H1 (cell line): ENCODE measurements around the gene DHX9. TPM values are rescaled to one million over a fixed set of nuclear protein-coding genes. Genes with fewer than 3 reads are reported as not detected.

ENCODE experiments used
- CTCF ChIA-PET: fragments of 300-600 bp; sonication (Branson Sonifier 250); formaldehyde crosslinking; loops from one replicate; lab custom pipeline; 2021; ENCODE audit not compliant: partially characterized antibody; lab: Charles Lee
- POLR2A ChIA-PET: fragments of 300-600 bp; sonication (Branson Sonifier 250); formaldehyde crosslinking; loops from one replicate; lab custom pipeline; 2021; ENCODE audit warnings: inconsistent platforms; ENCODE audit not compliant: partially characterized antibody; lab: Charles Lee
- DNase-seq, 2 experiments: peaks; one replicate each; pipeline versions ENCODE4 v3.0.0 to v3.0.0-alpha.2; 2010 to 2022; ENCODE audit warnings: low spot score in 2 of 2, low read depth in 1 of 2, mixed read lengths in 1 of 2
- FAIRE-seq: peaks from 2 replicates; lab custom pipeline; 2011; peaks lifted over from hg19 to GRCh38; lab: Jason Lieb, UNC
- H2AFZ ChIP-seq: 2 replicates; pipeline ENCODE4 v1.8.1; 2012; ENCODE audit warnings: low read length, inconsistent platforms
- H2AK5ac ChIP-seq: 2 replicates; pipeline ENCODE4 v1.6.1; 2013; ENCODE audit warnings: low read depth, low read length
- H2BK120ac ChIP-seq: replicated peaks from 2 replicates; pipeline ENCODE3; 2013; ENCODE audit warnings: low read depth, low read length, inconsistent platforms
- H2BK12ac ChIP-seq: 2 replicates; pipeline ENCODE4 v1.6.1; 2013; ENCODE audit warnings: low read depth, low read length
- H2BK15ac ChIP-seq: 2 replicates; pipeline ENCODE4 v1.6.1; 2013; ENCODE audit warnings: low read length
- H2BK20ac ChIP-seq: 2 replicates; pipeline ENCODE4 v1.6.1; 2013; ENCODE audit warnings: low read length
- H2BK5ac ChIP-seq: 2 replicates; pipeline ENCODE4 v1.6.1; 2013; ENCODE audit warnings: low read depth, low read length
- H3K14ac ChIP-seq: 2 replicates; pipeline ENCODE4 v1.6.1; 2013; ENCODE audit warnings: inconsistent platforms; ENCODE audit not compliant: insufficient read length
- H3K18ac ChIP-seq: 2 replicates; pipeline ENCODE4 v1.6.1; 2013; ENCODE audit warnings: low read length; ENCODE audit errors: extremely low read depth
- H3K23ac ChIP-seq: 2 replicates; pipeline ENCODE4 v1.6.1; 2013; ENCODE audit warnings: inconsistent platforms; ENCODE audit not compliant: insufficient read length
- H3K23me2 ChIP-seq: 2 replicates; pipeline ENCODE4 v1.6.1; 2013; ENCODE audit warnings: low read depth, low read length
- H3K27ac ChIP-seq: 2 replicates; pipeline ENCODE4 v1.6.1; 2011; ENCODE audit warnings: low read depth, low read length, inconsistent platforms
- H3K27me3 ChIP-seq, 4 experiments: replicated peaks in 1 of 4; 1 replicate in 1 of 4; 2 replicates in 3 of 4; pipeline versions ENCODE4 v1.6.1 to v1.8.1; 2011 to 2013; ENCODE audit warnings: low read length in 3 of 4, mild to moderate bottlenecking in 3 of 4, inconsistent platforms in 2 of 4, mixed read lengths in 2 of 4, moderate library complexity in 1 of 4; ENCODE audit not compliant: control insufficient read depth in 3 of 4, insufficient read depth in 3 of 4; ENCODE audit errors: extremely low read depth in 1 of 4
- H3K36me3 ChIP-seq, 4 experiments: 2 replicates each; pipeline versions ENCODE4 v1.6.1 to v1.8.1; 2011 to 2013; ENCODE audit warnings: mild to moderate bottlenecking in 4 of 4, low read length in 3 of 4, moderate library complexity in 2 of 4, control low read depth in 1 of 4, inconsistent platforms in 1 of 4; ENCODE audit not compliant: insufficient read depth in 4 of 4, control insufficient read depth in 2 of 4
- H3K4ac ChIP-seq: replicated peaks from 2 replicates; pipeline ENCODE3; 2013; ENCODE audit warnings: low read length, low read depth, mixed read lengths, inconsistent platforms; ENCODE audit not compliant: insufficient read length
- H3K4me1 ChIP-seq, 4 experiments: replicated peaks in 1 of 4; 1 replicate in 1 of 4; 2 replicates in 3 of 4; pipeline versions ENCODE4 v1.6.1 to v1.8.1; 2011 to 2013; ENCODE audit warnings: low read length in 3 of 4, inconsistent platforms in 2 of 4, mixed read lengths in 1 of 4; ENCODE audit not compliant: insufficient read depth in 4 of 4, control insufficient read depth in 3 of 4
- H3K4me2 ChIP-seq, 2 experiments: 2 replicates each; pipeline versions ENCODE4 v1.6.1 to v1.8.1; 2011 to 2013; ENCODE audit warnings: low read depth in 2 of 2, low read length in 2 of 2, control low read depth in 1 of 2, inconsistent platforms in 1 of 2, mild to moderate bottlenecking in 1 of 2; ENCODE audit not compliant: insufficient read depth in 1 of 2
- H3K4me3 ChIP-seq, 4 experiments: fragments of 200-600, 300-600 bp in 1 of 4; sonication (generic), shearing (Covaris generic), sonication (Bioruptor Twin) in 1 of 4; 2 replicates each; pipeline versions ENCODE4 v1.5.1 to v1.8.1; 2011 to 2016; ENCODE audit warnings: low read length in 4 of 4, low read depth in 3 of 4, control low read depth in 2 of 4, inconsistent platforms in 2 of 4, mild to moderate bottlenecking in 2 of 4, mixed read lengths in 1 of 4, moderate library complexity in 1 of 4; ENCODE audit not compliant: insufficient read depth in 2 of 4; ENCODE audit errors: extremely low read depth in 1 of 4
- H3K56ac ChIP-seq: replicated peaks from 2 replicates; pipeline ENCODE3; 2013; ENCODE audit warnings: low read depth, mild to moderate bottlenecking, mixed read lengths, low read length, inconsistent platforms; ENCODE audit not compliant: insufficient read length
- H3K79me1 ChIP-seq: 2 replicates; pipeline ENCODE4 v1.6.1; 2013; ENCODE audit warnings: low read depth, low read length, control low read depth
- H3K79me2 ChIP-seq, 2 experiments: 2 replicates each; pipeline versions ENCODE4 v1.6.1 to v1.8.1; 2012 to 2013; ENCODE audit warnings: low read length in 2 of 2, mild to moderate bottlenecking in 2 of 2, inconsistent platforms in 1 of 2; ENCODE audit not compliant: insufficient read depth in 2 of 2, control insufficient read depth in 1 of 2
- H3K9ac ChIP-seq, 4 experiments: replicated peaks in 1 of 4; 1 replicate in 1 of 4; 2 replicates in 3 of 4; pipeline versions ENCODE4 v1.6.1 to v1.8.1; 2011 to 2013; ENCODE audit warnings: low read depth in 3 of 4, low read length in 3 of 4, control low read depth in 2 of 4, mild to moderate bottlenecking in 2 of 4, moderate library complexity in 2 of 4, inconsistent platforms in 1 of 4; ENCODE audit errors: extremely low read depth in 1 of 4
- H3K9me3 ChIP-seq, 2 experiments: 2 replicates each; pipeline versions ENCODE4 v1.6.1 to v1.8.1; 2012 to 2013; ENCODE audit warnings: mild to moderate bottlenecking in 2 of 2, moderate library complexity in 2 of 2, control low read depth in 1 of 2, inconsistent platforms in 1 of 2, low read depth in 1 of 2, low read length in 1 of 2, mixed read lengths in 1 of 2; ENCODE audit not compliant: insufficient read depth in 2 of 2
- H4K20me1 ChIP-seq, 2 experiments: replicated peaks in 1 of 2; 2 replicates each; pipeline versions ENCODE3 to v1.8.1; 2011 to 2013; ENCODE audit warnings: inconsistent platforms in 2 of 2, low read length in 2 of 2, mild to moderate bottlenecking in 1 of 2; ENCODE audit not compliant: insufficient read depth in 2 of 2, control insufficient read depth in 1 of 2
- H4K5ac ChIP-seq: 2 replicates; pipeline ENCODE4 v1.6.1; 2013; ENCODE audit warnings: low read length, low read depth, mixed read lengths, inconsistent platforms; ENCODE audit not compliant: insufficient read length
- H4K8ac ChIP-seq: 2 replicates; pipeline ENCODE4 v1.8.0; 2013; ENCODE audit warnings: mild to moderate bottlenecking, moderate library complexity, low read length, inconsistent platforms; ENCODE audit not compliant: insufficient read depth; ENCODE audit errors: extremely low read depth
- H4K91ac ChIP-seq: replicated peaks from 2 replicates; pipeline ENCODE3; 2013; ENCODE audit warnings: low read length, mixed read lengths, inconsistent platforms; ENCODE audit not compliant: insufficient read length
- BRCA1 ChIP-seq: IDR thresholded peaks from 2 replicates; pipeline ENCODE4 v1.6.1; 2012; ENCODE audit warnings: low read depth, low read length, improper control_type of control experiment
- CBX8 ChIP-seq: fragments of 300-800, 300-1000 bp; sonication (generic); IDR thresholded peaks from 2 replicates; pipeline ENCODE4 v1.7.1; 2016; ENCODE audit warnings: low read depth, low read length, borderline replicate concordance
- RBBP5 ChIP-seq: IDR thresholded peaks from 2 replicates; pipeline ENCODE4 v1.7.1; 2012; ENCODE audit warnings: low read depth, mild to moderate bottlenecking, inconsistent platforms, low read length, moderate library complexity, borderline replicate concordance
- WGBS, 2 experiments: shearing (Covaris generic) in 1 of 2; methylation state at CpG; one replicate each; pipeline versions ENCODE4 v1.1.6 to v1.1.7; 2013 to 2015; ENCODE audit warnings: low lambda C conversion rate in 2 of 2, mixed read lengths in 2 of 2, inconsistent platforms in 1 of 2, low coverage in 1 of 2, missing lambda C conversion rate in 1 of 2; ENCODE audit not compliant: insufficient replicate concordance in 2 of 2, insufficient coverage in 1 of 2, insufficient read length in 1 of 2; ENCODE audit errors: extremely low coverage in 1 of 2, missing lambda C conversion rate in 1 of 2; 5-methylcytosine and 5-hydroxymethylcytosine counted together
- polyA plus RNA-seq, 7 experiments: library from polyadenylated mRNA; depleted of rRNA in 3 of 7; stranded (reverse) in 5 of 7; unstranded in 2 of 7; fragments of >200 nt in 5 of 7; fragments of 200-250 nt in 2 of 7; gene quantifications; 1 replicate in 5 of 7; 2 replicates in 1 of 7; 4 replicates in 1 of 7; pipeline versions ENCODE4 v1.2.1 to v1.2.3, GENCODE V29; 2011 to 2013; ENCODE audit warnings: missing spikeins in 2 of 7, mixed read lengths in 2 of 7
- total RNA-seq: library from RNA; stranded (reverse); fragmentation: NEBNext Ultra II Directional; extraction: Animal tissue kit (Norgen Biotek cat#: 25700); gene quantifications from 2 replicates; pipeline ENCODE4 v1.2.1, GENCODE V29; 2021

DHX9 gene
- total and polyA plus RNA-seq, 2 of the 8 experiments (the other 6 are each of a cell fraction or from before 2014, with no cell fraction given): 153 to 333 TPM

GRCh38 chr1:182927693-182928433, 88.7 kb downstream of the DHX9 start:
- Histone ChIP-seq H3K56ac (no peak overlapping the region), H3K79me1 (no peaks in the 10 kb centered on the region), H2AFZ (no peak overlapping the region), H2BK12ac (no peak overlapping the region), H3K9me3 (no peaks in the 10 kb centered on the region), H2AK5ac (no peak overlapping the region), H3K4ac (no peak overlapping the region), H4K8ac (no peak overlapping the region), H4K20me1 (no peaks in the 10 kb centered on the region), H3K4me1 (no peaks in the 10 kb centered on the region), H4K91ac (no peak overlapping the region), H2BK120ac (no peak overlapping the region), H4K5ac (no peak overlapping the region), H2BK5ac (no peak overlapping the region), H3K27ac (no peak overlapping the region), H3K9ac (no peak overlapping the region), H3K4me2 (no peak overlapping the region), H2BK20ac (no peak overlapping the region), H3K4me3 (no peak overlapping the region), H3K79me2 (no peaks in the 10 kb centered on the region), H3K36me3 (no peaks in the 10 kb centered on the region), H3K18ac (no peak overlapping the region), H3K23me2 (no peaks in the 10 kb centered on the region), H3K14ac (no peak overlapping the region), H2BK15ac (no peak overlapping the region), H3K23ac (no peak overlapping the region), H3K27me3 (no peaks in the 10 kb centered on the region)
- no peak for TF ChIP-seq BRCA1
- no peak for TF ChIP-seq CBX8
- no peak for TF ChIP-seq RBBP5
- WGBS, 2 experiments: 96% methylated on average over 1 of the region's 1 CpG; no CpG with 5 or more reads in 1 of the 2 experiments
- ChIA-PET CTCF (no interaction called here), POLR2A (interaction anchor here (0.6 to 1.1 kb wide), 2 partner anchors 31 to 37 kb away, joined by 3 read pairs; no protein-coding TSS in a partner anchor)
- no peak for DNase-seq
- FAIRE-seq: no peak
